HepG2 (cell line): Measurements from ENCODE around the gene ACSS2. TPM values are rescaled to one million over a fixed set of nuclear protein-coding genes. Genes with fewer than 3 reads are reported as not detected.
A peak's percentile ranks its signal among the peaks of the same experiment; 100 is the strongest.

Experiments
- AFF4 ChIP-seq: sonication (generic); formaldehyde crosslinking; IDR thresholded peaks from 2 replicates; pipeline ENCODE4 v1.4.0; 2020; ENCODE audit warnings: missing genetic modification reagents
- ARID4A ChIP-seq: sonication (generic); formaldehyde crosslinking; IDR thresholded peaks from 2 replicates; pipeline ENCODE4 v1.5.0; 2020; ENCODE audit warnings: mild to moderate bottlenecking, missing genetic modification reagents, borderline replicate concordance
- DNMT1 ChIP-seq: sonication (generic); formaldehyde crosslinking; IDR thresholded peaks from 2 replicates; pipeline ENCODE4 v1.5.1; 2020; ENCODE audit warnings: mild to moderate bottlenecking, missing genetic modification reagents
- ETV5 ChIP-seq: IDR thresholded peaks from 2 replicates; pipeline ENCODE4 v1.6.1; 2018; ENCODE audit warnings: missing biosample characterization, missing genetic modification reagents, inconsistent platforms, borderline replicate concordance
- EZH2 ChIP-seq: conservative IDR thresholded peaks from 2 replicates; pipeline ENCODE4 v1.6.1; 2012; ENCODE audit warnings: mild to moderate bottlenecking, low read depth, low read length, moderate library complexity
- IRX3 ChIP-seq: sonication (generic); formaldehyde crosslinking; IDR thresholded peaks from 2 replicates; pipeline ENCODE4 v1.8.1; 2023; ENCODE audit warnings: mild to moderate bottlenecking, low read depth, missing genetic modification reagents, borderline replicate concordance
- KDM5B ChIP-seq: sonication (generic); formaldehyde crosslinking; IDR thresholded peaks from 2 replicates; pipeline ENCODE4 v1.4.0; 2020; ENCODE audit warnings: missing genetic modification reagents, mild to moderate bottlenecking, borderline replicate concordance
- MED13 ChIP-seq: sonication (generic); formaldehyde crosslinking; IDR thresholded peaks from 2 replicates; pipeline ENCODE4 v1.5.0; 2020; ENCODE audit warnings: missing genetic modification reagents
- MZF1 ChIP-seq: sonication (generic); formaldehyde crosslinking; IDR thresholded peaks from 2 replicates; pipeline ENCODE4 v1.8.1; 2023; ENCODE audit warnings: mild to moderate bottlenecking, missing genetic modification reagents, borderline replicate concordance
- USF2 ChIP-seq, 2 experiments: sonication (generic) in 1 of 2; formaldehyde crosslinking in 1 of 2; IDR thresholded peaks; 2 replicates each; pipeline versions ENCODE4 v1.5.1 to v1.6.1; 2011 to 2020; ENCODE audit warnings: borderline replicate concordance in 1 of 2, low read depth in 1 of 2, low read length in 1 of 2, mild to moderate bottlenecking in 1 of 2, missing genetic modification reagents in 1 of 2, moderate library complexity in 1 of 2
- ZBTB2 ChIP-seq: sonication (generic); formaldehyde crosslinking; IDR thresholded peaks from 2 replicates; pipeline ENCODE4 v1.8.0; 2022; ENCODE audit warnings: low read depth, missing genetic modification reagents
- ZFP36L2 ChIP-seq: sonication (generic); formaldehyde crosslinking; IDR thresholded peaks from 2 replicates; pipeline ENCODE4 v1.4.0; 2020; ENCODE audit warnings: missing genetic modification reagents
- ZNF20 ChIP-seq: sonication (generic); formaldehyde crosslinking; IDR thresholded peaks from 2 replicates; pipeline ENCODE4 v1.4.0; 2020; ENCODE audit warnings: mild to moderate bottlenecking, moderate library complexity, missing genetic modification reagents
- ZNF543 ChIP-seq: sonication (generic); formaldehyde crosslinking; IDR thresholded peaks from 2 replicates; pipeline ENCODE4 v1.4.0; 2020; ENCODE audit warnings: mild to moderate bottlenecking, missing genetic modification reagents
- ZNF567 ChIP-seq: sonication (generic); formaldehyde crosslinking; IDR thresholded peaks from 2 replicates; pipeline ENCODE4 v1.8.1; 2023; ENCODE audit warnings: mild to moderate bottlenecking, missing genetic modification reagents, borderline replicate concordance
- polyA plus RNA-seq, 8 experiments: library from polyadenylated mRNA; depleted of rRNA in 3 of 8; stranded (reverse) in 7 of 8; unstranded in 1 of 8; fragments of >200 nt; fragmentation: Illumina TruSeq in 4 of 8; extraction: Trizol in 4 of 8; gene quantifications; 2 replicates each; pipeline versions ENCODE4 v1.2.1 to v1.2.3, GENCODE V29; 2011 to 2016; ENCODE audit warnings: low read depth in 4 of 8, missing spikeins in 1 of 8, mixed read lengths in 1 of 8; ENCODE audit not compliant: insufficient read depth in 1 of 8
- total RNA-seq, 5 experiments: library from RNA; depleted of rRNA; stranded (reverse); fragments of >200 nt; fragmentation: Illumina TruSeq; extraction: Trizol; gene quantifications; 2 replicates each; pipeline ENCODE4 v1.2.3, GENCODE V29; 2016; ENCODE audit warnings: low read depth in 1 of 5

The ACSS2 gene
- total and polyA plus RNA-seq, 2 of the 13 experiments (the other 11 are each of a cell fraction or from before 2014, with no cell fraction given), result 72.8 to 89.7 TPM

- TF ChIP-seq ZBTB2 (CRISPR knock-in tag) (no peak), USF2 (IDR thresholded peaks at IDR 0.05; ENCODE audit: low read depth, low read length) (0 out of 2 replicates have a peak, but pooled peaks have one; percentile 18), USF2 (CRISPR knock-in tag; IDR thresholded peaks at IDR 0.05; ENCODE audit: borderline replicate concordance) (no peak), ARID4A (CRISPR knock-in tag) (peak; percentile 22; the same call in 1 of the 2 replicates), DNMT1 (CRISPR knock-in tag) (peak; percentile 66; the same call in 1 of the 2 replicates), MED13 (no peak), ZNF543 (CRISPR knock-in tag) (no peak; the same call in 1 of the 2 replicates), AFF4 (CRISPR knock-in tag) (no peak), ZFP36L2 (CRISPR knock-in tag) (no peak), ETV5 (peak; percentile 77), ZNF20 (CRISPR knock-in tag) (no peak), ZNF567 (CRISPR knock-in tag) (no peak), IRX3 (CRISPR knock-in tag) (0 out of 2 replicates have a peak, but pooled peaks have one; percentile 48), EZH2 (no peak), KDM5B (CRISPR knock-in tag) (no peak), MZF1 (CRISPR knock-in tag) (no peak)
Observed at GRCh38 chr20:34875642-34876405, 588 bp upstream of the ACSS2 start (continued).
